Mesodermal cell (in vitro differentiated cells): ENCODE measurements around the gene ASF1A.

Experiments used
- H3K27ac ChIP-seq: 2 replicates; pipeline ENCODE4 v1.7.0; 2013; ENCODE audit warnings: mild to moderate bottlenecking, low read depth, low read length, moderate library complexity; ENCODE audit not compliant: severe bottlenecking
- H3K36me3 ChIP-seq: 2 replicates; pipeline ENCODE4 v1.7.1; 2013; ENCODE audit warnings: mild to moderate bottlenecking, low read length, moderate library complexity; ENCODE audit not compliant: control insufficient read depth, insufficient read depth
- H3K4me1 ChIP-seq: one replicate; pipeline ENCODE4 v1.7.1; 2013; ENCODE audit warnings: mild to moderate bottlenecking, low read length; ENCODE audit not compliant: insufficient read depth, control insufficient read depth, poor library complexity, severe bottlenecking
- H3K4me3 ChIP-seq: 2 replicates; pipeline ENCODE4 v1.7.0; 2013; ENCODE audit warnings: low read length, control low read depth, mild to moderate bottlenecking; ENCODE audit not compliant: insufficient read depth, poor library complexity, severe bottlenecking; ENCODE audit errors: extremely low read depth
- H3K9me3 ChIP-seq: 2 replicates; pipeline ENCODE4 v1.7.1; 2013; ENCODE audit warnings: mild to moderate bottlenecking, low read length, moderate library complexity; ENCODE audit not compliant: control insufficient read depth
- whole genome bisulfite sequencing, 2 experiments: methylation state at CpG; one replicate each; pipeline ENCODE4 v1.1.5; 2013; ENCODE audit warnings: missing lambda C conversion rate in 2 of 2; ENCODE audit not compliant: insufficient coverage in 2 of 2; 5-methylcytosine and 5-hydroxymethylcytosine counted together

Gene ASF1A

GRCh38 chr6:118895859-118896258 lies 1.9 kb downstream of the ASF1A start:
- Histone ChIP-seq H3K9me3 (no peaks in the 10 kb centered on the region), H3K27ac (peak overlapping the region; percentile 80), H3K4me1 (peaks cover 24% of the 10 kb centered on the region), H3K36me3 (peaks cover 36% of the 10 kb centered on the region), H3K4me3 (peak overlapping the region; percentile 92)
- no CpG with 5 or more reads among the region's 2 CpGs for WGBS, 2 experiments

DNA sequence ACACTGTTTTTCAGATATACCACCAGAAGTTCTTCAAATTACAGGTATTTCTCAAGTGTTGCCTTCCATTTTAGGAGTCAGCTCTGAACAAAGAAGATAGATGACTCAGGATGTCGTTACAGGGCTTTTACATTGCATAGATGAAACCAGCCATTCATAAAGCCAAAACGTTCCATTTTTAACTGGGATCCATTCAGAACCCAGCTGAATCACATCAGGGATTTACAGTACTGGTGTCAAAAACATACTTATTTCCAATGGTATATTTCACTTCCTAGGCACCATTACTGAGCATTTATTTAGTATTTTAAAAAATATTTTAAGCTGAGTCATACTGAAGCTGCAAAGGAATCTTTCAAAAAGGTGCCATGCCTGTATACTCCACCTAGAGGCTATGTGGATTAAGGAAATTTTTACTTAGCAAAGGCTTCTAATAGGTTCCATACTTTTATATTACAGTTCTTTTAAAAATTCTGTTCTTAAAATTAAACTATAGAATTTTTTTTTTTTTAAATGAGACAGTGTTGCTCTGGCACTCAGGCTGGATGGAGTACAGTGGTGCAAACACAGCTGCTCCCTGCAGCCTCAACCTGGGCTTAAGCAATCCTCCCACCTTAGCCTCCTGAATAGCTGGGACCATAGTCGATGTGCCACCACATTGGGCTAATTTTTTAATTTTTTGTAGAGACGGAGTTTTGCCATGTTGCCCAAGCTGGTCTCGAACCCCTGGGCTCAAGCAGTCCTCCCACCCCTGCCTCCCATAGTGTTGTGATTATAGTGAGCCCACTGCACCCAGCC lies 2.6 kb downstream of the ASF1A start:
- peak overlapping the region; percentile 92 for H3K4me3 ChIP-seq
- H3K9me3 ChIP-seq = no peaks in the 10 kb centered on the region
- WGBS, 2 experiments = 13 to 17% methylated on average over 1 of the region's 5 CpGs
- peak overlapping the region; percentile 80 for H3K27ac ChIP-seq
- peaks cover 40% of the 10 kb centered on the region for H3K36me3 ChIP-seq
- peaks cover 26% of the 10 kb centered on the region for H3K4me1 ChIP-seq

DNA sequence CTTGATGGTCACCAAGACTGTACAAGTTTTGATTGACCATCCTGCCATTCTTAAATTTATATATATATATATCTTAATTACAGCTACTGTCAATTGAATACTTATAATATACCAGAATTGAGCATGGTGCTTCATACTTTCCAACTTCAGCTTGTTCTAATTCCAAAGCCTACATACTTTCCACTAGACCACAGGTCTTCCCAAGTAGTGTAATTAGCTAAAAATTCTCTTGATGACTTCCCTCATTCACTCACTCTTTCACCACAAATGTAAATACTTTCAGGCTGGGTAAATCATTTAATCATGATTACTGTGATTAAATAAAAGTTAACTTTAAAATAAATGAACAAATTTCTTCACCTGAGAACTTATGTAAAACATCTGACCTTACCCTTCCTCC lies 3.4 kb downstream of the ASF1A start:
- H3K9me3 ChIP-seq = no peaks in the 10 kb centered on the region
- H3K4me1 ChIP-seq = peaks cover 24% of the 10 kb centered on the region
- H3K4me3 ChIP-seq = no peak overlapping the region
- H3K36me3 ChIP-seq = peaks cover 43% of the 10 kb centered on the region
- no peak overlapping the region for H3K27ac ChIP-seq

GRCh38 chr6:118899948-118900347 lies 6.0 kb downstream of the ASF1A start:
- no peak overlapping the region for H3K27ac ChIP-seq
- H3K9me3 ChIP-seq = no peaks in the 10 kb centered on the region
- WGBS, 2 experiments = 61 to 83% methylated on average over 3 to 5 of the region's 6 CpGs
- H3K4me3 ChIP-seq = no peak overlapping the region
- H3K36me3 ChIP-seq = peaks cover 64% of the 10 kb centered on the region
- H3K4me1 ChIP-seq = peaks cover 28% of the 10 kb centered on the region

DNA sequence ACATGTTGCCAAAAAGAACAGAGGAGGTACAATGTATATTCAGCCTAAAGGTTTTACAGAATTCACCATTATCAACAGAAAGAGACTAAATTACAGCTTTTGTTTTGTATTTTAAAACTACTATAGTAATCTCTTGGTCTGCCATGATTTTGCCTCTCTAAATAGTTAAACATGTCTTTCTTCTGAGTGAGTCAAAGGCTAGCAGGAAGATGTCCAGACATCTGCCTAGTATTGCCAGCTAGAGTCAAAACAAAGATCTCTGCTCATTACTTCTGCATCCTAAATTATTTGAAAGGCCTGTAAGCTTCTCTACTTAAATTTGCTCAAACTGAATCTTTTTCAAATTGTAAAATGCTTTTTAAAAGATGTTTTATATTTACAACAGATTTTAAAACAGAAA lies 8.8 kb downstream of the ASF1A start:
- no peak overlapping the region for H3K4me3 ChIP-seq
- H3K4me1 ChIP-seq = peaks cover 28% of the 10 kb centered on the region
- H3K36me3 ChIP-seq = peaks cover 72% of the 10 kb centered on the region
- no peak overlapping the region for H3K27ac ChIP-seq
- no peaks in the 10 kb centered on the region for H3K9me3 ChIP-seq

- H3K4me1 ChIP-seq = peaks cover 28% of the 10 kb centered on the region
- H3K27ac ChIP-seq = no peak overlapping the region
- H3K4me3 ChIP-seq = no peak overlapping the region
- H3K9me3 ChIP-seq = no peaks in the 10 kb centered on the region
- H3K36me3 ChIP-seq = peaks cover 73% of the 10 kb centered on the region
- 90% methylated on average over 1 of the region's 2 CpGs; no CpG with 5 or more reads in 1 of the 2 experiments for WGBS, 2 experiments
These were observed 9.2 kb downstream of the ASF1A start for GRCh38 chr6:118903138-118903537.

DNA sequence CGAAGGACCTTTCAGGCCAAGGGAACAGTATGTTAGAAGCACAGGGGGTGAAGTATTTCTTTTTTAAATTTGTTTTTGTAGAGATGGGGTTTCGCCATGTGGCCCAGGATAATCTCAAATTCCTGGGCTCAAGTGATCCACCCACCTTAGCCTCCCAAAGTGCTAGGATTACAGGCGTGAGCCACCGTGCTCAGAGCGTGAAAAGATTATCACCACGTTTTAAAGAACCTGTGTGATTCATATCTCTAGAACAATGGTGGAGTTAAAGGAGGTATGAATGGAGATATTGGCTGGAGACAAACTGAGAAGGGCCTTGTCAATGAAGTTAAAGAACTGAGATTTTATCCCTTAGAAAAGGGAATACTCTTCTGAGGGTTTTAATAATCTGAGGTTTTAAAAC lies 9.7 kb downstream of the ASF1A start:
- no peak overlapping the region for H3K4me3 ChIP-seq
- no peaks in the 10 kb centered on the region for H3K9me3 ChIP-seq
- WGBS, 2 experiments = 91 to 96% methylated on average over 4 to 6 of the region's 6 CpGs

DNA sequence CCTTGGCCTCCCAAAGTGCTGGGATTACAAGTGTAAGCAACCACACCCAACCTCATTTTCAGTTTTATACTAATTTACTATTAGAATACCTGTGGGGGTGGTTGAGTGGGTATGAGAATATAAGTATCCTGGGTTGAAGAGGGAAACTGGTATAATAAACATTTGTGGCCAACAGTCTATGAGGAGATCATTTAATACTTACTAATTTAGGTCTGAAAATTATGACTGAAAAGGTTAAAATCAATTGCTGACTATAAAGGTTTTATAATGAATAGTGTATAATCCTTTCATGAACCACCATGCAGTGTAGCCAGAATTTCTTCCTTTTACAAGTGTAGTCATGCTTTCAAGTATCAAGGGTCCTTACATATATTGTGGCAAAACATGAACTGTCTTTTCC lies 11.1 kb downstream of the ASF1A start:
- Histone ChIP-seq H3K27ac (no peak overlapping the region), H3K4me3 (no peak overlapping the region), H3K4me1 (peaks cover 22% of the 10 kb centered on the region), H3K36me3 (peaks cover 63% of the 10 kb centered on the region), H3K9me3 (no peaks in the 10 kb centered on the region)

More for the DNA sequence above, 9.7 kb downstream of the ASF1A start:
- Histone ChIP-seq H3K27ac (no peak overlapping the region), H3K36me3 (peaks cover 67% of the 10 kb centered on the region), H3K4me1 (peaks cover 28% of the 10 kb centered on the region)

- Histone ChIP-seq H3K36me3 (peaks cover 64% of the 10 kb centered on the region), H3K9me3 (no peaks in the 10 kb centered on the region), H3K4me3 (no peak overlapping the region), H3K4me1 (peaks cover 16% of the 10 kb centered on the region), H3K27ac (no peak overlapping the region)
- 92 to 100% methylated on average over 2 of the region's 4 CpGs for WGBS, 2 experiments
These were observed 11.9 kb downstream of the ASF1A start for GRCh38 chr6:118905851-118906250.

GRCh38 chr6:118908441-118908840 lies 14.5 kb downstream of the ASF1A start:
- Histone ChIP-seq H3K4me1 (no peaks in the 10 kb centered on the region), H3K4me3 (no peak overlapping the region), H3K36me3 (peaks cover 69% of the 10 kb centered on the region), H3K27ac (no peak overlapping the region), H3K9me3 (no peaks in the 10 kb centered on the region)
- WGBS, 2 experiments = no CpG with 5 or more reads among the region's 1 CpG

GRCh38 chr6:118912646-118913045 lies 18.7 kb downstream of the ASF1A start:
- H3K36me3 ChIP-seq = peaks cover 63% of the 10 kb centered on the region
- 96% methylated on average over 3 of the region's 5 CpGs; no CpG with 5 or more reads in 1 of the 2 experiments for WGBS, 2 experiments

More at GRCh38 chr6:118912646-118913045, 18.7 kb downstream of the ASF1A start:
- no peak overlapping the region for H3K27ac ChIP-seq
- no peaks in the 10 kb centered on the region for H3K9me3 ChIP-seq
- H3K4me3 ChIP-seq = no peak overlapping the region
- no peaks in the 10 kb centered on the region for H3K4me1 ChIP-seq
